ENCODE data around the gene NHP2.

The NHP2 gene

DNA sequence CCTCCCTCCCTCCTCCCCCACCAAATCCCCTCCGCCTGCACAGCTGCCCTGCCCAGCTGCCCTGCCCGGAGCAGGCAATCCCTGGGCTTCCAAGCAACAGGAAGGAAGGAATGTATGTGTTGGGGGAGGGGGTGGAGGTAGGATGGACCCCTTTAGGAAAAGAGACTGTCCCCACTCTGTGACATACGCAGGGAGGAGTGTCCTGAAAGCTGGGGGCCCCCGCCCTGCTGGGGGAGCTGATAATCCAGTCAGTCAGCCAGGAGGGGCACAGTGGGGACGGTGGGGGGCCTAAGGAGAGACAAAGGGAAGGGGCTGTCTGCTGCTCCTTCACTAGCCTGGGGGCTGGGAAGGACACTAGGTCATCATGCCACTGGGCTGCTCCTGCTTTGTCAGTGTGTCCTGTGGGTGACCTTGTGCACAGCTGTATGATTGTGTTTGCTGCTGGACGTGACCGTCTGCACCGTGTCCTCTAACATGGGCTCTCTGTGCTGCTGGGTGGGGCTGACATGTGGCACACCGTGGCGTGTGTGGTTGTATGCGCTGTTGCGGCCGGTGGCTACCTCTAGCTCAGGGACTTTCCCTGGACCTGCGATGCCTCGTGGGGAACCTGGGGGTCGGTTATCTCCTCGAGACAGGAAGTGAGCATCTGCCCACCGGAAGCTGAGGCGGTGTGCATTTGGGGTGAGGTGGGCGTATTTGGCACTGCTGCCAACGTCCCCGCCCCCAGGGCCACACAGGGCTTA lies 37.4 kb downstream of the NHP2 start:
- DNase-seq (ENCODE audit: insufficient read length, low spot score): no peak
- FAIRE-seq: peak; percentile 95

DNA sequence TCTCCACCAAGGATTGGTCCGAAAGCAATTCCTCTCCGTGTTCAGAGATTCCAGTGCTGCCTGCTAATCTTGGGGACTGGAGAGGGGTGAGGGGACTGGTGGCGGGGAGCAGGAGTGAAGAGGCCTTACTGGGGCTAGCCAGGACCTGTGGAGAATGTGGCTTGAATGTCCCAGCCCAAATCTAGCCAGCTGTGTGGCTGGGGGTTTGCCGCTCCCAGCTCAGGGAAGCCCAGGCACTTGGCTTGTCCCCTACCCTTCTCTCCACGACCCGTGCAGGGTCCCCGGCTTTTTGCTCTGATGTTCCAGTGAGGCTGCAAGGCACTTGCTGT lies 37.9 kb downstream of the NHP2 start:
- no peak for FAIRE-seq
- DNase-seq (ENCODE audit: insufficient read length, low spot score): no peak

DNA sequence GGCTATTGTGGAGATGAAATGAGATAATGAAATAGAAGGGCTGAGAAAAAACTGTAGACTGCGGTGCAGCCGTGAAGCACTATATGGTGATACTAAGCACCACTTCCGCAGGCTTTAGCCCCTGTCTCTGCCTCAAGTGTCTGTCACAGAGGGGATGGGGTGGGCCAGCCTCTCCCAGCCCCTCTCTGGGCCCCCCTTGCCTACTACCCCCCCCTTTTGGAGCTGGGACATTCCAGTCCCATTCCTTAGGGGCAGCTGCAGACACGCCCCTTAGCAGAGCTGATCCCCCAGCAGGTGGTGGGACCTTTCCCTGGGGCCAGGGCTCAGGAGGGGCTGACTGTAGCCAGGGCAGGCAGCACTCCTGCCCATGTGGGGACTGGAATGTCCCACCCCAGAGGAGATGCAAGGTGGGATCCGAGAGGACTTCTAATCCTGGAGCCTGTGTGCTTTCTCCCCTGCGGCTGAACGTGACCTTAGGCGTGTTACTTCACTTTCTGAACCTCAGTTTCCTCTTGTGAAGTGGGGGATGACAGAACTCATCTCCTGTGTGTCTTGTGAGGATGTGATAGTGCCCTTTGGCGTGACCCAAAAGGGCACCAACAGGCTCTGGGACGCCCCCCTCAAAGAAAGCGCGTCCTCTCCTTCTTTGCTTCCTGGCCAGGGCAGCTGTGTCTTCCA lies 38.4 kb downstream of the NHP2 start:
- DNase-seq (ENCODE audit: insufficient read length, low spot score) (no peak), FAIRE-seq (peak; percentile 86)

GRCh38 chr5:178114325-178115135 lies 39.2 kb downstream of the NHP2 start:
- peak; percentile 33 for FAIRE-seq
- no peak for DNase-seq (ENCODE audit: insufficient read length, low spot score)

DNA sequence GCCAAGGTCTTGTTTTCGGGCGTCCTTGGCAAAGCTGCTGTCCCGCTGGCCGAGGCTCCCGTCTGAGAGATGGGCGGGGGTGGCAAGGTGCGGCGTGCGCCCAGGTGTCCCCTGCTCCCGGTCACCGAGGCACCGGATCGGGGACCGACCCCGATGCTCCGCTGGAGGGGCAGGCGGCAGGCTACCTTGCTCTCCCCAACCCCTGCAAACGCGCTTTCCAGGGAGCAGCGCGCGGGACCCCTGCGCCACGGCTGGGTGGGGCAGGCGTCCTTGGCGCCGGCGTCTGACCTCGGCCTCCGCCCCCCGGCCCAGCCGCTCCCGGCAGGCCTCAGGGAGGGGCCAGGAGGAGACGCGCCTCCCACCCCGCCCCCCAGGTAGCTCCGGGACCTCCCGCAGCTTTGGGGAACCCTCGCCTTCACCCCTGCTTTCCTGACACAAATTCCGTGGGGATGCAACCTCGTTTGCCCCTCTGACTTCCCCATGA lies 39.8 kb downstream of the NHP2 start:
- FAIRE-seq (no peak), DNase-seq (ENCODE audit: insufficient read length, low spot score) (no peak)

- DNase-seq (ENCODE audit: insufficient read length, low spot score): peak; percentile 90
- no peak for FAIRE-seq
Measured at GRCh38 chr5:178113141-178113787, 40.4 kb downstream of the NHP2 start, which contains the start of gene N4BP3. Gene N4BP3 (plus strand): TSS chr5:178113532. CDS start chr5:178119584, 6,052 bp downstream.

DNA sequence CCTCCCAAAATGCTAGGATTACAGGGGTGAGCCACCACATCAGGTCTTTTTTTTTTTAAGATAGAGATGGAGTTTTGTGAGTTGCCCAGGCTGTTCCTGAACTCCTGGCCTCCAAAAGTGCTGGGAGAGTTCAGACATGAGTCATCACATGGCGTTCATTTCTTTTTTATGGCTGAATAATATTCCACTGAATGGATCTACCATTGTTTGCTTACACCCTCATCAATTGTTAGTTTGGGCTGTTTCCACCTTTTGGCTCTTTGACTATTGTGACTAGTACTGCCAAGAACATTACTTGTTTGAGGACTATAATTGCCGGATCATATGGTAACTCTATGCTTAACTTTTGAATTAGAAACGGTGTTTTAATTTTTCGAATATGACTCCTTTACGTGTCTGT lies 41.1 kb downstream of the NHP2 start:
- FAIRE-seq (no peak), DNase-seq (ENCODE audit: insufficient read length, low spot score) (no peak)

GRCh38 chr5:178111925-178112324 lies 41.8 kb downstream of the NHP2 start:
- no peak for DNase-seq (ENCODE audit: insufficient read length, low spot score)

GRCh38 chr5:178110511-178110910 lies 43.2 kb downstream of the NHP2 start:
- FAIRE-seq (no peak), DNase-seq (ENCODE audit: insufficient read length, low spot score) (no peak)

More at GRCh38 chr5:178111925-178112324, 41.8 kb downstream of the NHP2 start:
- no peak for FAIRE-seq

GRCh38 chr5:178108966-178109365 lies 44.7 kb downstream of the NHP2 start:
- no peak for DNase-seq (ENCODE audit: insufficient read length, low spot score)
- FAIRE-seq: no peak

DNA sequence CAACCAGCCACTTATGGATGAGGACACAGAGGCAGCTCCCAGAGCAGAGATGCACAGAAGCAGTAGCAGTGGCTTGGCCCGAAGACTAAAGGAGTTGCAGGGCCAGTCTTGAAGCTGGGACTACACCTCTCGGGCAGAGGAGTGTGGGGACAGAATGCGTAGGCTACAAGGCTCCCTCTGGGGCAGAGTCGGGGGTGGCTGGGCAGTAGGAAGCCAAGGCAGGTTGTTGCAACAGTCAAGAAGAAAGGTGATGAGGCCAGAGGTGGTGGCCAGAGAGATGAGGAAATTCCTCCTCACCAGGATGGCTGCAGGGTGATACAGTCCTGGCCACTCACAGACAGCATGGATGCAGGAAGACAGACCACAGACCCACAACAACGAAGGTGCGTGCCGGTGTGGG lies 45.2 kb downstream of the NHP2 start:
- FAIRE-seq: no peak
- no peak for DNase-seq (ENCODE audit: insufficient read length, low spot score)

GRCh38 chr5:178107756-178108310 lies 45.9 kb downstream of the NHP2 start:
- no peak for DNase-seq (ENCODE audit: insufficient read length, low spot score)
- FAIRE-seq: no peak

- DNase-seq (ENCODE audit: insufficient read length, low spot score): no peak
- FAIRE-seq: no peak
Measured at GRCh38 chr5:178106556-178107239, 47.0 kb downstream of the NHP2 start.

DNA sequence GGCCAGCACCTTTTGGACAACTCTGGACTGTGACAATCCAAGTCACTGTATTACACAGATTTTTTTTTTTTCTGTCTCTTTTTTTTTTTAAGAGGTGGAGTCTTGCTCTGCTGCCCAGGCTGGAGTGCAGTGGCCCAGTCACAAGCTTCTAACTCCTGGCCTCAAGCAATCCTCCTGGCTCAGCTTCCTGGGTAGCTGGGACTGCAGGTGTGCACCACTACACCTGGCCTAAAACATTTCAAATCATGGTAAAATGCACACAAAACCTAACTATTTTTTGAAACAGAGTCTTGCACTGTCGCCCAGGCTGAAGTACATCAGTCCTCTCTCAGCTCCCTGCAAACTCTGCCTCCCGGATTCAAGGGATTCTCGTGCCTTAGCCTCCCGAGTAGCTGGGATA lies 47.6 kb downstream of the NHP2 start:
- FAIRE-seq: no peak
- DNase-seq (ENCODE audit: insufficient read length, low spot score): no peak

- DNase-seq (ENCODE audit: insufficient read length, low spot score): no peak
- no peak for FAIRE-seq
Measured at GRCh38 chr5:178104492-178104891, 49.2 kb downstream of the NHP2 start.

- DNase-seq (ENCODE audit: insufficient read length, low spot score) (no peak), FAIRE-seq (no peak)
Measured at GRCh38 chr5:178103612-178104011, 50.1 kb downstream of the NHP2 start.
